ELR (cell line): ENCODE results near the gene VPREB3.
"Not testable (repeated sequence)": the region's sequence is repeated elsewhere in the genome, so short reads cannot be mapped to it uniquely, and the experiment has no call there.

Source experiments
- DNase-seq: peaks from one replicate; pipeline ENCODE4 v3.0.0-alpha.2; 2015; ENCODE audit warnings: low read depth

Gene VPREB3

GRCh38 chr22:23742505-23743264 is 11.5 kb downstream of the VPREB3 start:
- DNase-seq = peak; percentile 63

GRCh38 chr22:23737696-23738095 is 16.5 kb downstream of the VPREB3 start:
- DNase-seq = no peak

GRCh38 chr22:23728108-23728507 is 26.1 kb downstream of the VPREB3 start:
- DNase-seq = not testable (repeated sequence)

GRCh38 chr22:23722724-23723123 is 31.5 kb downstream of the VPREB3 start:
- no peak for DNase-seq

- DNase-seq = no peak
Observed at GRCh38 chr22:23722160-23722559, 32.1 kb downstream of the VPREB3 start.

- no peak for DNase-seq
Observed at GRCh38 chr22:23720855-23721254, 33.4 kb downstream of the VPREB3 start.

GRCh38 chr22:23718371-23719165 is 35.7 kb downstream of the VPREB3 start:
- DNase-seq = no peak

- DNase-seq = peak; percentile 89
Observed at GRCh38 chr22:23716811-23717801, 37.1 kb downstream of the VPREB3 start.

- DNase-seq = no peak
Observed at GRCh38 chr22:23715806-23716375, 38.3 kb downstream of the VPREB3 start.

- DNase-seq = no peak
Observed at GRCh38 chr22:23714596-23715578, 39.3 kb downstream of the VPREB3 start.

GRCh38 chr22:23713696-23714595 is 40.3 kb downstream of the VPREB3 start:
- no peak for DNase-seq

GRCh38 chr22:23712256-23712655 is 42.0 kb downstream of the VPREB3 start:
- no peak for DNase-seq

GRCh38 chr22:23709107-23709506 is 45.1 kb downstream of the VPREB3 start:
- DNase-seq = peak; percentile 28

GRCh38 chr22:23708270-23708669 is 46.0 kb downstream of the VPREB3 start:
- no peak for DNase-seq

- DNase-seq = no peak
Observed at GRCh38 chr22:23705358-23705757, 48.9 kb downstream of the VPREB3 start.

- no peak for DNase-seq
Observed at GRCh38 chr22:23704829-23705228, 49.4 kb downstream of the VPREB3 start.

- no peak for DNase-seq
Observed at GRCh38 chr22:23704062-23704461, 50.2 kb downstream of the VPREB3 start.
